Activated CD4-positive, alpha-beta T cell treated with anti-CD3 and anti-CD28 coated beads, Interleukin-2, Interleukin-6, amounts not matched to agents 100 ng/mL and 50 ng/mL, durations not matched to agents 16 hours and 8 hours (primary cell): ENCODE data around the gene MEN1.

Experiments used
- DNase-seq: peaks from one replicate; pipeline ENCODE4 v3.0.0-alpha.2; 2020

The MEN1 gene

DNA sequence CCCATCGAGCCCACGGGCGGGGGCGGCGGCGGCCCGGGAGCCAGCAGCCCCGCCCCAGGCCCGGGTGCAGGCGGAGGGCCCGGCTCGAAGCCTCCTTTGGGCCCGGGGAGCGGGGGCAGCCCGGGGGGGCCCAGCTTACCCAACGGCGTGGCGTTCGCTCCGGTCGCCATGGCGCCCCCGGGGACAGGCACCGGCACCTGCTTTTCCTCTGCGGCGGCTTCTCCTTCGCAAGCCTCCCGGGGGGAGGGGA is 32.2 kb downstream of the MEN1 start:
- no peak for DNase-seq

DNA sequence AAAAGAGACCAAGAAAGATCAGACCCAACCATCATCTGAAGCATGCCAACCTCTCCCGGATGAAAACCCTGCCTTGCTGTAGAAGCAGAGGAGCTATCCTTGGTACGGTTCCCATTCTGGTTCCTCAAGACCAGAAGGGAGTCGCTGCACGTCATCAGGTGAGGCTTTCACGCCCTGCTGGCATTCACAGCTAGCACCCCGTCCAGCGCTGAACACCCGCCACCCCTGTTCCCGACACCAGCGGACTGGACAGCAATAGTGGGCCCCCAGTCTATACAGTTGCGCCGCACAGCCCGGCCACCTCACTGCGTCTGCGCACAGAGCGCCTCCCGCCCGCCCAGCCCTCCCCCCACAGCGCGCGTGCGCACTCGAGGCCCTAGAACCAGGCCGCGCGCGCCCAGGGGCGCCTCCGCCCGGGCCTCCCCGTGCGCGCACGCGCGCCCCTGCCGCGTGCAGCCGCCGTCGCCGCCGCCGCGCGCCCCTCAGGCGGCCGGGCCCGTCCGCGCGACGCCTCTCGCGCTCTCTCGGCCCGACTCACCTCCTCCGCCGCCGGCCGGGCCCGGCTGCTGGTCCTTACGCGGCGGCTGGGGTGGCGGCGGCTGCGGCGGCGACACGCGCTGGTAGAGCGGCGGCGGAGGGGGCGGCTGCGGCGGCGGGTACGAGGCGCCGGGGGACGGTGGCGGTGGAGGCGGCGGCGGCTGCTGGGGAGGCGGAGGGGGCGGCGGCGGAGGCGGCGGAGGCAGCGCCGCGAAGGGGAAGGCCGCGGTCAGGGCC is 32.7 kb downstream of the MEN1 start:
- peak; percentile 87 for DNase-seq

DNA sequence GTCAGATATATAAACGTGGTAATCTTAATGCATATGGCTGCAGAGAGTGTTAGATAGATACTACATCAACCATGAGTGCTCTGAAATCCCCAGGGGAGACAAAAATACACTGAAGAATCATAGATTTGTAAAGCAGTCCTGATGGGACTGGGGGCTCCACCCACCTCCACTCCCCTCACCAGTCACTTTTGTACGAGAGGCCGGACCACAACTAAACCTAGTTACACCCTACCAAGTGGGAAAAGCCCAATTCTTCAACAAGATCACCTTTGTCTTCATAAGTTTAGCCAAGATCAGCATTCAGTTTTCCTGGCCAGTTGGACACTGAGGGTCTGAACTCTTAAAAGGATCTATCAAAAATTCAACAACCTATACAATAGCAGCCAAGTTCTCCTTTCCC is 33.5 kb downstream of the MEN1 start:
- no peak for DNase-seq

DNA sequence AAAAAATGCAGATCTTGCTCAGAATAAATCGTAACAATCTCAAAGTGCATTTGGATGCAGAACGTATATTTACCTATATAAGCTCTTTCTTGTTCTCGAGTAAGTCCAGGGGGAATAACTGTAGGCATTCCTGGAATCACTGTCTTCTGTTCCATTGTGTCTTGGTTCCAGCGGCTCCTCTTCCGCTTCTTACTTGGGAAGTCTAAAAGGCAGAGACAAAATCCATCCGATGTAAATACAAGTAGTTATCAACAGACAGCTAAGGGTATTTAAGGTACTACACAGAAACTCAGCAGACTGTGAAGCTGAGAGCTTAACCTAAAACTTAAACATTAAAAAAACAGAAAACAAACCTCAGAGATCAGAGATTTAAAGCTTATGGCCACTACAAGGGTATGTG is 33.9 kb downstream of the MEN1 start:
- no peak for DNase-seq

DNA sequence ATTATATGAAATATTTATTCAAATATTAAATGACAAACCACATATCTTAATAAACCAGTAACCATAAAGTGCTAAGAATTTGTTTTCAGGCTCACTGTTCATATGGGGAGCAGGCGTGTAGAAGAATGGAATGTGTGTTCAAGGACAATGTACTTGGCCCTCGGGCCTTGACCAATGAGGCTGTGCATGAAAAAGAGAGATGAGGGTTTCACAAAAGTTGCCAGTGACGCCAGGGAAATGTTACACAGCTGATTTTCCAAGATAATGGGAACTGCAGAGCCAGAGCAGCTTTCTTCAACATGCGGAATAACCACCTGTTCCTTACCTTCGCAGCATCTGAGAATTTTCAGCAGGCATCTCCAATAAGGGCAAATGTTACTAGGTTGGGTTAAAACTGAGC is 36.2 kb downstream of the MEN1 start:
- DNase-seq: no peak

DNA sequence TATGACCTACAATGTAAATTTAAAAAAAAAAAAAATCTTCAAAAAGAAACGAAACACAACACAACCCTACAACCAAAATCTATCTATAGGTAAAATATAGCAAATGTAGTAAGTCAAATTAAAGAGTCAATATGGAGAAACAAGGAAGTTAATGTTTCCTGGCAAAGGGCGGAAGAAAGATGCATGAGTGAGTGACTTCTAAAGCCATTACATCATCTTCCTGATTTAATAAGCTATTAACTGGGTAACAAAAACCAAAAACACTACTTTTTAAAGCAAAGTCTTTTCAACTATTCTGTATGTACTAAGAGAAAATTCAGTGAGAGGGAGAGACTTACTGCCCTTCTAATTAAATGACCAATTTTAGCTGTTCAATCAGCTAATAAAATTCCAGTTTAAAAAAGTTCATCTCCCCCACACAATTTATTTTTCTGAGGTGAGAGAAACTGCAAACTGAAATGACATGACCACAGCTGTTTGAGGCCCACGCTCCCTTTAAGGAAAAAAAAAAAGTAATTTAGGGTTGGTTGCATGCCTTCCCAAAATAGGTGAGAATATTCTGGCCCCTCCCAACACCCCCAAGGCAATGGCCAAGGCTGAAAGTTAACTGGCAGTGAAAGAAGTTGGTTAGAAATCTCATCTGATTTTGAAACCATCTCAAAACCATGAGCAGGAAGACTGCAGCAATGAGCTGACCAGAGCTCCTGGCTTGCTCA is 37.9 kb downstream of the MEN1 start:
- DNase-seq: no peak

DNA sequence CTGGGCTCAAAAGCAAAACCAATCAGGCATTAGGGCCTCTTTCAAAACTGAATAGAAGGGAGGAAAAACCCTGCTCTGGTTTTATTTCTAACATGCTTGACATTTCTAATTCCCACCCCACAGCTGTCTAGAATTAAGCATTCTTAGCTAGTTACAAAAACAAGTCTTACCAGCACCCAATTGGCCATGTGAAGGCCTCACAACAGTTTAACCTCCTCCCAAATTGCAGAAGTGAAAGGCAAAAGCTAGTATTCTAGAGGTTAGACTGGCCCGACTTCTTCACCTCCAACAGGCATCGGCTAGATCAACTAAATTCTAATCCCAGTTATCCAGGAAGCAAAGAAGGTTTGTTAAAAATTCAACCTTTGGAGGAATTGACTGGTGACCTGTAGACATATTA is 38.5 kb downstream of the MEN1 start:
- DNase-seq: no peak

DNA sequence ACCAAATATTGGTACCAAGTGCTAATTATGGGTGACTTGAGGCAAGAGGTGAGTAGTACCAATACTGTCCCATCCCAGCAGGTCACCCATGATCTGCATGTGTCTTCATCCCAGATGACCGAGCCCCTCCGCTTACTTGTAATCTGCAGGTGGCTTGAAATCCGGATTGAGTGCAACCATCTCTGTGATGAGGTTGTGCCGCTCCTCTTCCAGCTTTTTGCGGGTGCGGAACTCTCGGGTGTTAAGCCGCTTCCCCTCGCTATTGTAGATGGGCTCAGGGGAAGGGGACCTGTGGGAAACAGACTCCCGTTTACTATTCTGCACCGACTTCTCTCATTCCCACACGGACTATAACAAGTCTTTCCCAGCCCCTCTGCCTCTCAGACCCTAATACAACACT is 40.2 kb downstream of the MEN1 start:
- no peak for DNase-seq

DNA sequence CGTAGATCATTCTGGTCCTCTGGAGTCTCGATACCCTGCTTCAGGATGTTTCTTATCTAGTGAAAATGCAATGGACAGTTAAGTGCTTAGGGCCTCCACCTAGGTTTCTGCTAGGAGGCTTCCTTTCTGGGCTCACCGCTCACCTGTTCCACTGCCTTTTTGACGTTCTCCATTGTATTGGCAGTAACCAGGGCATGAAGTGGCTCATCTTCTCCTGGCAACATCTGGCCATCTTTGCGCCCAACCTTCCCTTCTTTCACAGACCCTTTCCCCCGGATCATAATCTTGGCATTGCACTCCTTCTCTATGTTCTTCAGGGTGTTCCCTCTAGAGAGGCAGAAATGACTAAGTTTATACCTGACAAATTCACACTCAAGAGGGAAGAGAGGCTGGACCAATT is 41.1 kb downstream of the MEN1 start:
- no peak for DNase-seq

DNA sequence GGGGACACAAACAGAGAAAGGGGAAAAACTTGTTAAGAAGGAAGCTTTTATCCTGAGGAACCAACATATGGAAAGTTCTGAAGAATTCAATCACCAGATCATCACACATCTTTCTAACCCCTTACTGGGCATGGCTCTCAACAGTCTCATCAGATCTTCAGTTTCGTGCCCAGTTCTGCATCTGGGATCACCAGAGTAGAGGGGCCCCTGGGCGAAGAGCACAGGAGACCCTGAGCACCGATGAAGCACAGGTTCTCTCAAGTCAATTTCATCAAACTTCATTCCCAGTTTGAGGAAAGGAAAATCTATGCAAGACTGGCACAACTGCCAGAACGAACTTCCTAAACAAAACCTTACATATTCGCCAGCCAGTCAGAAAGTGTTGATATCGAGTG is 42.1 kb downstream of the MEN1 start:
- DNase-seq: no peak

DNA sequence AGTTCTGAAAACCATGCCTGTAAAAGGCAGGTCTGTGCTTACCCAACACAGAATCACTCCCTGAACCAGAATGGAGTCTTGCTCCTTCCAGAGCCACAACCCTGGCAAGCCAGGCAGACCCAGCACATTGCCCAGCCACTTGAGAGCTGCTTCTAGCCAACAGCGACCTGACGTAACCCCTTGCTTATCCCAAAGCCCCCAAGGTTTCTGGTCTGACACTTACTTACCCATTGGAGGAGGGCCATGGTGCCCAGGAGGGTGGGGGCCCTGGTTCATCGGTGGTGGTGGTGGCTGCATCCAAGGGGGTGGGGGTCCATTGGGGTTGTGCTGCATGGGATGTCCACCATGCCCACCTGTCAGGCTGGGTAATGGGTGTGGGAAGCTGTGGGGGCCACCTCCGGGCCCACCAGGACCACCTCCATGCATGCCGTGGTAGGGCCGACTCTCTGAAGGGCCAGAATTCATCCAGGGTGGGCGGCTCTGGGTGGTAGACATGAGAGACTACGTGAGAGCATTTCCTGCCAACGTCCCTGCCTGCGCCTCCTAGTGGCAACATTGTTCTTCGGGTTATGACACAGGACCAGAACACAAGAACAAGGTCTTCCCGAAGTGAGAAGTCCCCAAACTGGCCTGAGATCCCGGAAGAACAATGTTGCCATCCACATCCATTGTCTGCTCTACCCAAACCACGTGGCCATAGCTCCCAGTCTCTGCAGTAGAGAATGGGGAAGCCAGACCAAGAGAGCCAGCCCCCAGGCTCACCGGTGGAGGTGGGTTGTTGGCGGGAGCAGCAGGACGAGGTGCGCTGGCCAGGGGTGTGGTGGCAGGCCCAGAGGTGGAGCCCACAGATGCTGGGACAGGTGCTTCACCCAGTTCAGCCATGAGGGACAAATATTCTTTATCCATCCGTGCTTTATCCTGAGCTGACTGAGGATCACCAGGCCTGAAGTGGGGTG is 42.7 kb downstream of the MEN1 start:
- DNase-seq: peak; percentile 84

DNA sequence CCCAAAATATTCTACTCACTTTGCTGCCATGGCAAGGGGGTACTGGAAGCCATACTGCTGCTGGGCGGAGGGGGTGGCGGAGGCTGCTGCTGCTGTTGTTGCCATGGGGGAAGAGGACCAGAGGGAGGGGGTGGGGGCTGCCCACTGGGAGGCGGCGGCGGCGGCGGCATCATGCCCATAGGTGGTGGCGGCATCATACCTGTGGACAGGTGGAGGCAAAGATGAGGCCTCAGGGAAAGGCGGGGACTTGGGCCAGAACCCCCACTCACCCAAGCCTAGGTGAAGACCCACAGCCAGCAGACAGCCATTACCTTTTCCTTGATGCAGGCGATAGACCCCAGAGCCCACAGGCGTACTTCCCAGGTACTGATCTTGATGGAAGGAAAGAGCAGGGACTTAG is 43.5 kb downstream of the MEN1 start:
- DNase-seq: no peak

DNA sequence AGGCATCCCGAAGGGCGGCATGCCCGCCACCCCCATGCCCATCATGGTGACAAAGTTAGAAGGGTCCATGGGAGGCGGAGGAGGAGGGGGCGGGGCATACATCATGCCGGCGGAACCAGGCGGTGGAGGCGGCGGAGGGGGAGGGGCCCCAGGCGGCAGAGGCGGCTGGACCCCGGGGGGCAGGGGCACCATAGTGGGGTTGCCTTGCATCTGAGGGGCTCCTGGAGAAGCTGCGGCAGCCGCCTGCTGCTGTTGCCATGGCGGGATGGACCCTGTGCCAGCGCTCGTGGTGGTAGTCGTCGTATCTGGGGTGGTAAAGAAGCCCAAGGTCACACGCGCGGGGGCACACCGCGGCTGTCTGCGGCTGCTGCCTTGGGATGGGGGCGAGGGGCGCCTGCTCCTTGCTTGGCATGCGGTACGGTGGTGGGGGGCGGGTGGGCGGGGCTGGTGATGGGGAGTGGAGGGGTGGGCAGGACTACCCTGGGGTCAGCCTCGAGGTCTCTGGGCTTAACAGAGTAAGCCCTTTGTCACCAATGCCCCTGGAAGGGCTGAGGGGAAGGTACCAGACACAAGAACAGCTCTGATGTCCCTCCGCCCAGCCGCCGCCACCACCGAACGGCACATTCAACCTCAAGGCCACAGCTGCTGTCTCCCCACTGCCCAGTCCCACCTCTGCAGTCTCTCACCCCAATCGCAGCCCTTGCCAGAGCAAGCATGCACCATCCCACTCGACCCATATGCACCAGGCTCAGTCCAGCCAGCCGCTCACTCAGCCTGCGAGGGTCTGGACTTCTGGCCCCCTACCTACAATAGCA is 44.3 kb downstream of the MEN1 start:
- DNase-seq: no peak

DNA sequence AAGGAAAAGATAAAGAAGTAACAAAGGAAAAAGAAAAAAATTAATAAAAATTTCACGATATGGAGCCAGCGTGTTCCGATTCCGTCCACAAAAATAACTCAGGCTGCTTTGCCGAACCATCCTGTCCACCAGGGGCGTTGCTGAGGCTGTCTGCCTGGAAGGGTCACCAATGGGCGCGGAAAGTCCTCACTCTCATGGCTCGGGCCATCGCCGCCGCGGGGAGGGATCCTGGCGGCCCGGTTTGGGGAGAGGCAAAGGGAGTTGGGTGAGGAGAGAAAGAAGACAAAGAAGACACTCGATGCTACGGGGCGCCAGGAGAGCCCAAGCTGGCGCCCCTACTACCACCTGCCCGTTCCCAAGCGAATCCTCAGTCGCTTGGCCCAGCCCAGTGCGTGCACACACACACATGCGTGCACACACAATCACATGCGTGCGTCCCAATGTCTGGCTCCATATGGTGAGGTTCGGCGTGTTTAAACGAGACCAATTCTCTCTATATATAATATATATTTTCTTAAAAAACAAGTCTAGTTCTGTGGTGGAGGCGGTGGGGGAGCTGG is 45.0 kb downstream of the MEN1 start:
- DNase-seq: no peak

DNA sequence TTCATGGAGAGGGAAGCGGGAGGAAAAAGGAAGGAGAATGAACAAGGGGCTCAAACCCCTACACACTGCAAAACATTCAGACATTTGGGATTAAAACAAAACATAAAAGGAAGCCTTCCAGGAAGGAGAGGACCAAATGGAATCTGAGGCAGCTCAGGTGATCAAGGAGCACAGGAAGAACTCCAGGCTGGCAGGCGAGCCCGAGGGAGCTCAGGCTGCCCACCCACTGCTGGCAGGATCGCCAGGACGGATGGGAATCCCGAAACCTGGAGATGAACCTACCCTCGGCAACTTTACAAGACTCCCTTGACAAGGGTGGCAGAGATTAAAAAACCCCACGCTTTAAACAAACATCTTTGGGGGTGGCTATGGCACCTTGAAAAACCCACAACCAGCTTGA is 45.6 kb downstream of the MEN1 start:
- no peak for DNase-seq

DNA sequence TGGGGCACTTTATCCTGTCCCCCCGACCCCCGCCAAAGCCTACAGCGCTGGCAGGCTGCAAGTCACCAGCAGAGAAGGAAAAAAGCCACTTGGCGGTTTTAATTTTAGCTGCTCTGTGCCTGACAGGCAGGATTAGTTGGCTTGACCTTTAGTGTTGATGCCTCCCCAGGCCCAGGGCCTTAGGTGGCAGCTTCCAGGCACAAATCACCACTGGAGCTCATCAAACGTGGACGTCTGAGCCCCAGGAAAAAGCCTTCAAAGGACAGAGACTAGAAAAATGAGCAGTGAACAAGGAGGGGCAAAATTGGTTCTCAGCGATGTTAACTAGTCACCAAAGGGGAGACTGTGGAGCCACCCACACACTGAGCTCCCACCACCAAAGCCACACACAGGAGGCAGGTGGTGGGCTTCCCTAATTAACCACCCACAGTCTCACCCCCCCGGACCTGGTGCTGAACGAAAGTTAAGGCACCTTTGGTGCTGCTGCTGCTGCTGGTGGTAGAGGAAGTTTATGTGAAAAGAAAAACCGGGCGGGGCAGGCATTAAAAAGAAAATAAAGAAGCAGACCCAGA is 46.2 kb downstream of the MEN1 start:
- no peak for DNase-seq

DNA sequence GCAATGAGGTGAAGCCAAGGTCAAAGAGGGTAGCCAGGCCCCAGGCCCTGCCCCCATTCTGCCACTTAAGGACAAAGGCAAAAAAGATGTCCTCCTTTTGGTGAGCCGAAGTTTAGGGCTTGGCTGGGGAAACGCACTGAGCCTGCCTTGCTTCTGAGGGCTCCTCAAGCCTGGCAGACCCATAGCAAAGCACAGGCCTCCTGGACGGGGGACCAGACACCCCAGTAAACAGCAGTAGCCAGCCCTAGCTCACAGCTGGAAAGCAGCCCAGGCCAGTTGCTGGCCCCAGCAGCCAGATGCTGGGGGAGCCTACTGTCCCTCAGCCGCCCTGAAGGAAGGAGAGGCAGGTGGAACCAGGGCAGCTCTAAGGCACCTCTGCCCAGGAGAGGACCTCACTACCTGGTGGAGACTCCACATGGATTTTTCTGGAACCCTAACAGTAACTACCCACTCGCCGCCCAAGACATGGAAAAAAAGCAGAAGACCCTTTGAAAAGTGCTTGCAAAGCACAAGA is 46.8 kb downstream of the MEN1 start:
- no peak for DNase-seq

DNA sequence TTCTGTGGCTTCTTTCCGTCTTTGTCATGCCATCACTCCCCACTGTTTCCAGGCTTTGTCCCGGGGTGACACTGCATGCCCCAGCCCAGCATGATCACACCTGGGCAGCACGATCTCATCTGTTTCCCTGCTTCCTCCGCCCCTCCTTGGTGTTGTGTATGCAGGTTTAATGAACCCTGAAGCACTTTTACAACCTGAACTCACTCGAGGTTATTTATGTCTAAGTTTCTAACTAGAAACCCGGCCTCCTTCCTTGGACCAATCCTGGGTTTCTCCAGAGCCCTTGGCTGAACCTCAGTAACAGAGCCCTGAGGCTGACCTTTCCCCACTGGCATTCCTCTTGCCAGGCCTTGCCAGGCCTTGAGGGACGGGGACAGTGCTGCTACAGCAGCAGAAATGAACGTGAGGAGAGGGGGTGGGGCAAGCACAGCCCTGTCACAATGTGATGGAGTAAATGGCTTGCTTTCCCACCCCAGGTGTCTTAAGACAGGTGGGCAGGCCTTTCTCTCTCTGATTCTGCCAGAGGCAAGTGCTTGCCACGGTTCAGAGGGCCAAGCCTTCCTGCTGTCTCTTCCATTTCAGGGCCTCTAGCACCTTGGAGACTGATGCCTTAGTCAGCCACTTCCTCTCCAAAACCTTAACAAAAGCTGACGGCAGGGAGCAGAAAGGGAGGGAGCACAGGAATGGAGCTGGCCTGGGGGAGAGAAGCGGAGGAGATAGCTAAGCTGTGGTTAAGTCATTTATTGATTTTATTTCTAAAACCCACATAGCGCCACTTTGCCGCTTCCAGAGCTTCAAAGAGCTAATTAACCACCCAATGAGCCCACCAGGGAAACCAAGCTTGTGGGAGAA is 47.5 kb downstream of the MEN1 start:
- no peak for DNase-seq

DNA sequence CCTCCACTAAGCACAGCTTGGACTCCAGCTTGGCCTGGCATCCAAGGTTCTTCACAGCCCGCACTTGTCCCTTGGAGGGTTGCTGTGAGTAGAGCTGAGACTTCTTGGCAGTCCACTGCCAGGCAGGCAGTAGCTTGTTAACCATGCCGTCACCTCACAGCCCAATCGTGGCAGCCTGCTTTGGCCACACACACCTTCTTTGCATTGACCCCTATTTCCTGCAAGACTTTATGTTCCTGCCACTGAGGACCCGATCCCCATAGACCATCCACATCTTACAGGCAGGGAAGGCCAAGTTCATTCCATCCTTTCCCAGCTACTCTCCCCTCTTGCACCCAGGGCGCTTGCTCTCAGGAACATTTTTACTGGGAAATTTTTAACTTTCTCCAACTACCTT is 48.1 kb downstream of the MEN1 start:
- no peak for DNase-seq

DNA sequence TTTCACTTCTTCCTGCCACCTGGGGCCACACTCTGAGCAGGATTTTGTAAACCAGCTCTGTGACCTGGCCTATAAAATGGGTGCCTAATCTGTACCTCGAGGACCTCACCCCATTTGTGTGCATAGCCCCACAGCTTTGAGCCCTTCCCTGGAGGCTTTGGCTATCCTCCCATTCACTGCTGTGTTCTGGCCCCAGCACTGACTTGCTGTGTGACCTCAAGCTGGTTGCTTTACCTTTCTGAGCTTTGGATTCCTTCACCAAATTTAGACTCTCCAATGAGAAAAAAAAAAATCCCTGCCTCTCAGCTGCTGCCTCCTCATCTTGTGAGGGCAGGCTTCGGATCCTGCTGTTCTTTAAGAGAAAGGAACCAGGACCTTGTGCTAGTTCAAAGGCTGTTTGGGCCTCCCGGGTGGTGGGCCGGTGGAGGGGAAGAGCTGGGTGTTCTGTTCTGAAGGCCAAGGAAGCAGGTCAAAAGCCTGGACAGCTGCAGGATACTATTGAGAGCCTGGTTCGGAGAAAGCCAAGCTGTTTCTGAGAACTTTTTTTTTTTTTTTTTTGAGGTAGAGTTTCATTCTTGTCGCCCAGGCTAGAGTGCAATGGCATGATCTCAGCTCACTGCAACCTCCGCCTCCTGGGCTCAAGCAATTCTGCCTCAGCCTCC is 49.5 kb downstream of the MEN1 start:
- DNase-seq: no peak
